B cell (primary cell): ENCODE data around the gene KATNB1. TPM values are rescaled to one million over a fixed set of nuclear protein-coding genes. Genes with fewer than 3 reads are reported as not detected.
"Not testable (repeated sequence)": the region's sequence is repeated elsewhere in the genome, so short reads cannot be mapped to it uniquely, and the experiment has no call there.

Source experiments
- ATAC-seq: fragments of 200-7000 bp; cut with Tn5 transposase; one replicate; pipeline ENCODE4 v1.10.0; 2021; ENCODE audit warnings: low read depth, mild to moderate bottlenecking, moderate number of reproducible peaks, moderate library complexity
- CTCF ChIA-PET: fragments of 350-600 bp; sonication (Branson Sonifier 250); formaldehyde crosslinking; loops from one replicate; lab custom pipeline; 2021; ENCODE audit warnings: antibody characterized with exemption, inconsistent platforms; lab: Charles Lee
- POLR2A ChIA-PET: fragments of 350-600 bp; sonication (Branson Sonifier 250); formaldehyde crosslinking; loops from one replicate; lab custom pipeline; 2021; ENCODE audit warnings: antibody characterized with exemption; lab: Charles Lee
- DNase-seq: peaks from one replicate; pipeline ENCODE4 v3.0.0; 2013
- H2AFZ ChIP-seq: 2 replicates; pipeline ENCODE4 v1.6.1; 2012; ENCODE audit warnings: mild to moderate bottlenecking, low read depth, low read length; ENCODE audit not compliant: insufficient read depth, poor library complexity, severe bottlenecking
- H3K27ac ChIP-seq, 2 donors: 1 replicate in 1 of 2; 2 replicates in 1 of 2; pipeline ENCODE4 v1.5.1; 2012 to 2013; ENCODE audit warnings: low read length in 2 of 2, mild to moderate bottlenecking in 2 of 2, moderate library complexity in 1 of 2
- H3K27me3 ChIP-seq, 4 experiments: fragments of 200-600 bp in 1 of 4; sonication (generic) in 1 of 4; replicated peaks in 1 of 4; 1 replicate in 2 of 4; 2 replicates in 2 of 4; pipeline versions ENCODE4 v1.6.1 to v1.7.0; 2013 to 2016; ENCODE audit warnings: low read length in 3 of 4, mild to moderate bottlenecking in 2 of 4, mixed read lengths in 1 of 4, moderate library complexity in 1 of 4; ENCODE audit not compliant: insufficient read depth in 4 of 4, control insufficient read depth in 3 of 4; ENCODE audit errors: control extremely low read depth in 1 of 4
- H3K36me3 ChIP-seq, 2 experiments: replicated peaks in 1 of 2; 1 replicate in 1 of 2; 2 replicates in 1 of 2; pipeline versions ENCODE4 v1.6.1 to v1.7.1; 2013; ENCODE audit warnings: low read length in 1 of 2; ENCODE audit not compliant: insufficient read depth in 2 of 2, control insufficient read depth in 1 of 2; ENCODE audit errors: control extremely low read depth in 1 of 2, extremely low read depth in 1 of 2
- H3K4me1 ChIP-seq, 2 donors: fragments of 200-600 bp in 1 of 2; sonication (generic) in 1 of 2; 1 replicate in 1 of 2; 2 replicates in 1 of 2; pipeline versions ENCODE4 v1.5.1 to v1.6.1; 2013 to 2017; ENCODE audit warnings: low read length in 2 of 2; ENCODE audit not compliant: control insufficient read depth in 2 of 2, insufficient read depth in 2 of 2
- H3K4me2 ChIP-seq: replicated peaks from 2 replicates; pipeline ENCODE3; 2012; ENCODE audit warnings: mild to moderate bottlenecking, low read depth, low read length; ENCODE audit not compliant: poor library complexity, severe bottlenecking
- H3K4me3 ChIP-seq, 5 experiments: fragments of 200-600 bp in 1 of 5; sonication (generic) in 1 of 5; 1 replicate in 3 of 5; 2 replicates in 2 of 5; pipeline versions ENCODE4 v1.5.1 to v1.7.0; 2011 to 2016; ENCODE audit warnings: low read length in 4 of 5, mild to moderate bottlenecking in 4 of 5, low read depth in 2 of 5, control low read depth in 1 of 5, moderate library complexity in 1 of 5; ENCODE audit not compliant: insufficient read depth in 1 of 5; ENCODE audit errors: control extremely low read depth in 1 of 5, extremely low read depth in 1 of 5
- H3K79me2 ChIP-seq: fragments of 200-600 bp; sonication (generic); one replicate; pipeline ENCODE4 v1.6.0; 2016; ENCODE audit warnings: low read length; ENCODE audit not compliant: control insufficient read depth, insufficient read depth
- H3K9ac ChIP-seq: fragments of 200-600 bp; sonication (generic); 2 replicates; pipeline ENCODE4 v1.6.1; 2017; ENCODE audit warnings: mild to moderate bottlenecking, low read length, moderate library complexity
- H3K9me3 ChIP-seq, 3 donors: one replicate each; pipeline versions ENCODE4 v1.6.1 to v1.7.1; 2013; ENCODE audit warnings: low read length in 2 of 3; ENCODE audit not compliant: control insufficient read depth in 2 of 3, insufficient read depth in 1 of 3; ENCODE audit errors: control extremely low read depth in 1 of 3
- H4K20me1 ChIP-seq: 2 replicates; pipeline ENCODE4 v1.6.0; 2012; ENCODE audit warnings: mild to moderate bottlenecking, low read length; ENCODE audit not compliant: insufficient read depth, control insufficient read depth, poor library complexity, severe bottlenecking
- H3K27ac Mint-ChIP-seq: one replicate; pipeline ENCODE4 v1.8.0; 2021; ENCODE audit warnings: mixed read lengths
- H3K27me3 Mint-ChIP-seq: one replicate; pipeline ENCODE4 v1.8.0; 2021; ENCODE audit warnings: mixed read lengths
- H3K4me1 Mint-ChIP-seq: one replicate; pipeline ENCODE4 v1.8.0; 2021; ENCODE audit warnings: mixed read lengths
- H3K4me3 Mint-ChIP-seq: one replicate; pipeline ENCODE4 v1.8.0; 2021; ENCODE audit warnings: mixed read lengths
- H3K9me3 Mint-ChIP-seq: one replicate; pipeline ENCODE4 v1.8.0; 2022; ENCODE audit warnings: mixed read lengths; ENCODE audit not compliant: insufficient read depth
- EZH2 ChIP-seq: IDR thresholded peaks from 2 replicates; pipeline ENCODE4 v1.6.1; 2012; ENCODE audit warnings: borderline replicate concordance, low read depth, mild to moderate bottlenecking, moderate library complexity, low read length; ENCODE audit not compliant: insufficient read depth, poor library complexity, severe bottlenecking
- WGBS: methylation state at CpG from one replicate; pipeline ENCODE4 v1.1.5; 2013; ENCODE audit warnings: missing lambda C conversion rate; ENCODE audit not compliant: insufficient coverage; 5-methylcytosine and 5-hydroxymethylcytosine counted together
- intact Hi-C: fragments of 100-400 bp; cut with micrococcal nuclease; formaldehyde crosslinking; loops from one replicate; pipeline ENCODE4 v1.10.0; 2022
- polyA plus RNA-seq: library from polyadenylated mRNA; depleted of rRNA; stranded (reverse); fragments of >200 nt; gene quantifications from 2 replicates; pipeline ENCODE4 v1.2.3, GENCODE V29; 2012
- total RNA-seq, 2 donors: library from RNA; stranded (reverse); fragments of 120-200 nt in 1 of 2; gene quantifications; 1 replicate in 1 of 2; 2 replicates in 1 of 2; pipeline versions ENCODE4 v1.2.3 to v1.2.4, GENCODE V29; 2013 to 2022
- TF ChIP-seq, protein P1 (sequence below): fragments of 200-600 bp; IDR thresholded peaks from one replicate; pipeline ENCODE4 v1.8.0; 2022; ENCODE audit warnings: antibody characterized with exemption, mild to moderate bottlenecking

The KATNB1 gene
- total and polyA plus RNA-seq, 2 donors (not counting 1 experiment from before 2014, with no cell fraction given), result 20.3 to 29.0 TPM

GRCh38 chr16:57711993-57712392, 23.6 kb upstream of the KATNB1 start:
- no peak for ATAC-seq
- H3K79me2 ChIP-seq, result no peaks in the 10 kb centered on the region
- H4K20me1 ChIP-seq, result no peaks in the 10 kb centered on the region
- Mint-ChIP-seq H3K27ac (no peak overlapping the region), H3K4me1 (no peaks in the 10 kb centered on the region), H3K9me3 (no peaks in the 10 kb centered on the region), H3K27me3 (peaks cover 33% of the 10 kb centered on the region), H3K4me3 (no peak overlapping the region)
- no peak overlapping the region for H2AFZ ChIP-seq
- no peaks in the 10 kb centered on the region for H3K4me1 ChIP-seq
- H3K4me2 ChIP-seq, result no peak overlapping the region
- no peak overlapping the region for H3K9ac ChIP-seq
- no CpG with 5 or more reads among the region's 3 CpGs for WGBS
- H3K27ac ChIP-seq, result no peak overlapping the region
- peaks cover 0 to 3% (median 0%) of the 10 kb centered on the region in 4 experiments for H3K27me3 ChIP-seq
- no peaks in the 10 kb centered on the region for H3K36me3 ChIP-seq
- CTCF ChIA-PET, result no interaction called here
- DNase-seq, result no peak
- no peak overlapping the region for H3K4me3 ChIP-seq
- H3K9me3 ChIP-seq, result peaks cover 0 to 3% (median 0%) of the 10 kb centered on the region in 3 donors
- intact Hi-C loops, result no loop called here
- TF ChIP-seq EZH2, result no peak
- TF ChIP-seq, protein P1, sequence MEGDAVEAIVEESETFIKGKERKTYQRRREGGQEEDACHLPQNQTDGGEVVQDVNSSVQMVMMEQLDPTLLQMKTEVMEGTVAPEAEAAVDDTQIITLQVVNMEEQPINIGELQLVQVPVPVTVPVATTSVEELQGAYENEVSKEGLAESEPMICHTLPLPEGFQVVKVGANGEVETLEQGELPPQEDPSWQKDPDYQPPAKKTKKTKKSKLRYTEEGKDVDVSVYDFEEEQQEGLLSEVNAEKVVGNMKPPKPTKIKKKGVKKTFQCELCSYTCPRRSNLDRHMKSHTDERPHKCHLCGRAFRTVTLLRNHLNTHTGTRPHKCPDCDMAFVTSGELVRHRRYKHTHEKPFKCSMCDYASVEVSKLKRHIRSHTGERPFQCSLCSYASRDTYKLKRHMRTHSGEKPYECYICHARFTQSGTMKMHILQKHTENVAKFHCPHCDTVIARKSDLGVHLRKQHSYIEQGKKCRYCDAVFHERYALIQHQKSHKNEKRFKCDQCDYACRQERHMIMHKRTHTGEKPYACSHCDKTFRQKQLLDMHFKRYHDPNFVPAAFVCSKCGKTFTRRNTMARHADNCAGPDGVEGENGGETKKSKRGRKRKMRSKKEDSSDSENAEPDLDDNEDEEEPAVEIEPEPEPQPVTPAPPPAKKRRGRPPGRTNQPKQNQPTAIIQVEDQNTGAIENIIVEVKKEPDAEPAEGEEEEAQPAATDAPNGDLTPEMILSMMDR, result no peak
- POLR2A ChIA-PET, result no interaction called here

DNA sequence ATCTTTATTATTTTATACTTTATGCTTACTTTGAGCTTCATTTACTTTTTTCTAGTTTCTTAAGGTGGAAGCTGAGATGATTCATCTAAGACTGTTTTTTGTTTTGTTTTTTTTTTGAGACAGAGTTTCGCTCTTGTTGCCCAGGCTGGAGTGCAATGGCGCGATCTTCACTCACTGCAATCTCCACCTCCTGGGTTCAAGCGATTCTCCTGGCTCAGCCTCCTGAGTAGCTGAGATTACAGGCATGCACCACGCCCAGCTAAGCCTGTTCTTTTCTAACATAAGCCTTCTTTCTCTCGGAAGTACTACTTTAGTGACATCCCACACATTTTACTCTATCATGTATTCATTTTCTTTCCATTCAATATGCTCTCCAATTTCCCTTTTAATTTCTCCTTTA, 23.0 kb upstream of the KATNB1 start:
- H3K27ac ChIP-seq, ATAC-seq, H2AFZ ChIP-seq, H3K79me2 ChIP-seq, H4K20me1 ChIP-seq, H3K4me2 ChIP-seq, H3K4me3 Mint-ChIP-seq, H3K4me1 ChIP-seq, H3K27me3 ChIP-seq, H3K4me3 ChIP-seq, H3K36me3 ChIP-seq, CTCF ChIA-PET, H3K9ac ChIP-seq, intact Hi-C loops, POLR2A ChIA-PET, H3K4me1 Mint-ChIP-seq, DNase-seq, H3K9me3 ChIP-seq, H3K27ac Mint-ChIP-seq, H3K9me3 Mint-ChIP-seq: not testable (repeated sequence)
- WGBS, result 89% methylated on average over 6 of the region's 6 CpGs
- peaks cover 31% of the 10 kb centered on the region for H3K27me3 Mint-ChIP-seq
